T-helper 1 cell (primary cell): ENCODE measurements around the gene HDAC10.
A peak's percentile ranks its signal among the peaks of the same experiment; 100 is the strongest.
"Not testable (repeated sequence)": the region's sequence is repeated elsewhere in the genome, so short reads cannot be mapped to it uniquely, and the experiment has no call there.

Experiments
- DNase-seq, 5 donors: peaks; one replicate each; pipeline ENCODE4 v3.0.0-alpha.2; 2012 to 2020

Gene HDAC10

DNA sequence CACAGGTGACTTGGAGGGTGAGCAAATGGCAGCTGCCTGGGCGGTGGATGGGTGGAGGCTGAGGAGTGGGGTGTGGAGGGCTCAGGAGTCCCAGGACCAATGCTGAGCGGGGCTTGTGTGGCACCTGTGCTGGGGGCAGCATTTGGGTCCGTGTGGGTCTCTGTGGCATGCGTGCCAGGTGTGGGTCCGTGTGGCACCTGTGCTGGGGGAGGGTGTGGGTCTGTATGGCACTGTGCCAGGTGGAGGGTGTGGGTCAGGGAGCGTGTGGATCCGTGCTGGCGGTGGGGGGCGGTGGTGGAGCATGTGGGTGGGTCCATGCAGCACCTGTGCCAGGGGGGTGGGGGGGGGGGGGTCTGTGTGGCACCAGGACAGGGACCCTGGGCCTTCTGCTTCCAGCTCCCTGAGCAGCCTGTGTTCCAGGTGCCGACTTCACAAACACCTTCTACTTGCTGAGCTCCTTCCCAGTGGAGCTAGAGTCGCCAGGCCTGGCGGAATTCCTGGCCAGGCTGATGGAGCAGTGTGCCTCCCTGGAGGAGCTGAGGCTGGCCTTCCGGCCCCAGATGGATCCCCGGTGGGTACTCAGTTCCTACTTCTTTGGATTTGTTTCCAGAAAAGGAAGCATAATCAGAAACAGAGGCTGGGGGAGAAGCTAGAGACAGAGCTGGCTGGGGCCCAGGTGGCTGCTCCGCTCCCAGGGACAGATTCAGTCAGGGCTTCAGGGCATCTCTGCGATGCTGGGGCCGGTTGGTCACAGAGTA is 35.6 kb downstream of the HDAC10 start:
- DNase-seq = no peak

DNA sequence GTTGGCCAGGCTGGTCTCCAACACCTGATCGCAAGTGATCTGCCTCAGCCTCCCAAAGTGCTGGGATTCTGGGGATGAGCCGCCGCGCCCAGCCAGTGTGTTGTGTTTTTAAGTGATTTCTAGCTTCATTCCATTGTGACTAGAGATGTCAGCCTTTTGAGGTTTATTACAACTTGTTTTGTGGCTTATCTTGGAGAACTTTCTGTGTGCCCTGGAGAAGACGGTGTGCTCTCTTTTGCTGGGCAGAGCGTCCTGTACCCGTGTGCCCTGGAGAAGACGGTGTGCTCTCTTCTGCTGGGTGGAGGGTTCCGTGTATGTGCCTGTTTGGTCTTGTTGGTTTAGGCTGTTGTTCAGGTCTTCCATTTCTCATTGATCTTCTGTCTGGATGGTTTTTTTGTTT is 37.8 kb downstream of the HDAC10 start:
- no peak for DNase-seq

DNA sequence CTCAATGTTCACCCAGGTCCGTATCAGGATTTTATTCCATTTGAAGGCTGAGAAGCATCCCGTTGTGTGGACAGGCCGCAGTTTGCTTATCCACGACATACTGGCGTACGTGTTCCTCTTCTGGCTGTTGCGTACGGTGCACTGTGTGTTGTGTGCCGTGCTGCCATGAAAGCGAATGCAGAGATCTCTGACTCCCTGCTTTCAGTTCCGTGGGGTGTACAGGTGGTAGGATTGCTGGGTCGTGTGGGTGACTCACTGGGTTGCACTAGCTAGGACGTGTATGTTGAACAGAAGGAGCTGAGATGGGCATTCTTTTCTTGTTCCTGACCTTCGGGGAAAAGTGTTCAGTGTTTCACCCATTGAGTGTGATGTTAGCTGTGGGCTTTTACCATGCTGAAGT is 39.9 kb downstream of the HDAC10 start:
- no peak for DNase-seq

DNA sequence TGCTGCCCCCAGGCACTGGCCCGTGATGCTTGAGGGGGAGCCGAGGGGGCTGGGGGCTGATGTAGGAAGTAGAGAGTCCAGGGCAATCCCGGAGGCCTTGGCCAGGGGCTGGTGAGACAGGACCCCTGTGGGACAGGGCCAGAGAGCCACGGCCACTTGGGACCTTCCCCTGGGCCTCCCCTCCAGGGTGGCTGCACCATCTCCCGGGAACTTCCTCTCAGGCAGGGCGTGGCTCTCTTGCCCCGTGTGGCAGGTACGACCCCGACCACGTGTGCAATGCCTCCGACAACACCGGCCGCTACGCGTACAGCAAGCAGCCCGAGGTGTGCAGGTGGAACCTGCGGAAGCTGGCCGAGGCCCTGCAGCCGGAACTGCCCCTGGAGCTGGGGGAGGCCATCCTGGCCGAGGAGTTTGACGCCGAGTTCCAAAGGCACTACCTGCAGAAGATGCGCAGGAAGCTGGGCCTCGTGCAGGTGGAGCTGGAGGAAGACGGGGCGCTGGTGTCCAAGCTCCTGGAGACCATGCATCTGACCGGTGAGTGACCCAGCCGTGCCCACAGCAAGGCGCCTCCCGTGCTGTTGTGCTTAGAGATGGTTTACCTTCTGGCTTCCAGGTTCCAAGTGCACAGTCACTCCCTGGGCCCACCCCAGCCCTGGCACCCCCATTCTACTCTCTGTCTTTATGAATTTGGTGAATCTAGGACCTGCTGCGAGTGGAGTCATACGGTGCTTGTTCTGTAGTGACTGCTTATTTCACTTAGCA is 40.5 kb downstream of the HDAC10 start:
- DNase-seq = peak in 1 of 5 donors; percentile 1

DNA sequence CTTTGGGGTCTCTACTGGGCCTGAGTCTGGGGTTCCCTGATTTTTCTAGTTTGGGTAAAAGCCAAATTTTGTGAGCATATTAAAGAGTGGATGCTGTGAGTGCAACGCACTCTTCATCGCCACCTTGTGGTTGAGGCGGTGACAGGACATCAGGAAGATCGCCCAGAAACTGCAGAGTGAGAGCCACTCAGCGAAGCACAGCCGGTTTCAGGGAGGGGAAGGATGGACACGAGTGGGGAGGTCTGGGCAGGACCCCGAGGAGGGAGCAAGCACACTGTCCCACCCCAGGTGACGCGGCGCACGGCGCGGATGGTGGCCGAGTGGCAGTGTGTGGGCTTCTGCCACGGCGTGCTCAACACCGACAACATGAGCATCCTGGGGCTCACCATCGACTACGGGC is 41.2 kb downstream of the HDAC10 start:
- peak in 4 of 5 donors; percentile 59 to 70 (median 64) for DNase-seq

DNA sequence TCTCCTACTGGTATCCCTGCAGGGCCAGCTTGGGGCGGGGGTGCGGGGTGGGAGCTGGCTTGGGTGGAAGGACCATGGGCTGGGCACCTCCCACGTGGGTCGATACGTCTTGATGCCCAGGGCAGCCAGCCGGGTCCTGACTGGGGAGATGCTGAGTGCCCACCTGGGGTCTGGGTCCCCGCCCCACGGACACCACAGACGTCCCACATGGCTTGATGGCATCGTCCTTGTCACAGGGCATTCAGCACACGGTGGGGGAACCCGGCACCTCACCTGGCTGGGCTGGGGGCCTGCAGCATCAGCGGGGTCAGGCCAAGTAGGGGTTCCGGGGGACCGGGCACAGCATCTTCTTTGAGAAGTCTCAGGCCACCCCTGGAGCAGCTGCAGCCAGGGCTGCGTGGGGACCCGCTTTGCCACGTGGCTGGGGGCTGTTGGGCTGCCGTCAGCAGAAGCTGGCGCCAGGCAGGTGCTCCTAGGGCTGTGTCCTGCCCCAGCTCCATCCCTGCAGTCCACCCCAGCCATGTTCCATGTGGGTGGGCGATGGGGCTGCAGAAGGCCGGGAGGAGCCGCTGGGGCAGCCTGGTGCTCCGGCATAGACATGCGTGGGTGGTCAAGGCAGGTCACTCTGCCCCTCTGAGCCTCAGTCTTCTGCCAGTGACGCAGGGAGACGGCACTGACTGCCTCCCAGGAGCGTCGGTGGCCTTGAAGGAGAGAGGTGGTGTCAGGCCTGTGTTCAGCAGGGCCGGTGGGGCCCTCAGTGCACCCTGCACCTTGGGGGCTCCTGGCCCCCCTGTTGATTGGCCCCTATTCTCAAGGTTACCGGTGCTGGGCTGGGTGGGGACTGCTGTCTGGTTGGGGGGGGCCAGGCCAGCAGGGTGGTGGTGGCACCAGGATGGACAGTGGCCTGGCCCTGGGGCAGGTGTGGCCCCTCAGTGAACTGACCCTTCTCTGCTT is 41.8 kb downstream of the HDAC10 start:
- peak in 1 of 5 donors; percentile 2 for DNase-seq

DNA sequence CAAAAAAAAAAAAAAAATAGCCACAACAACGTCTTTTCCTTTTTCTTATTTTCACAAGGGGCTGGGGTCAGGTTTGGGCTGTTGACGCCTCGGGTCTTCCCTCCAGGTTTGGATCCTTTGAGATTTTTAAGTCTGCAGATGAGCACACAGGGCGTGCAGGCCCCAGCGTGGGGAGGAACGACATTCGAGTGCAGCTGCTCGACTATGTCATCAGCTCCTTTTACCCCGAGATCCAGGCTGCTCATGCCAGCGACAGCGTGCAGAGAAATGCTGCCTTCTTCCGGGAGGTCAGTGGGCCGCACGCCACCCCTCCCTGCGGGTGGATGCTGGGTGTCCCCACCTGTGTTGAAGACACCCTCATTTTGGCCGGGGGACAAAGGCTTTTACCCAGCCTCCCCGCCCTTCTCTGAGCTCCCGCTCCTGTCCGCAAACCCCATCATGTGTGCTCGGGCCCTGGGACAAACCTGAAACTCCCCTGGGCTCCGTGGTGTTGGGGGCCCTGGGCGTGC is 42.6 kb downstream of the HDAC10 start:
- DNase-seq = no peak

DNA sequence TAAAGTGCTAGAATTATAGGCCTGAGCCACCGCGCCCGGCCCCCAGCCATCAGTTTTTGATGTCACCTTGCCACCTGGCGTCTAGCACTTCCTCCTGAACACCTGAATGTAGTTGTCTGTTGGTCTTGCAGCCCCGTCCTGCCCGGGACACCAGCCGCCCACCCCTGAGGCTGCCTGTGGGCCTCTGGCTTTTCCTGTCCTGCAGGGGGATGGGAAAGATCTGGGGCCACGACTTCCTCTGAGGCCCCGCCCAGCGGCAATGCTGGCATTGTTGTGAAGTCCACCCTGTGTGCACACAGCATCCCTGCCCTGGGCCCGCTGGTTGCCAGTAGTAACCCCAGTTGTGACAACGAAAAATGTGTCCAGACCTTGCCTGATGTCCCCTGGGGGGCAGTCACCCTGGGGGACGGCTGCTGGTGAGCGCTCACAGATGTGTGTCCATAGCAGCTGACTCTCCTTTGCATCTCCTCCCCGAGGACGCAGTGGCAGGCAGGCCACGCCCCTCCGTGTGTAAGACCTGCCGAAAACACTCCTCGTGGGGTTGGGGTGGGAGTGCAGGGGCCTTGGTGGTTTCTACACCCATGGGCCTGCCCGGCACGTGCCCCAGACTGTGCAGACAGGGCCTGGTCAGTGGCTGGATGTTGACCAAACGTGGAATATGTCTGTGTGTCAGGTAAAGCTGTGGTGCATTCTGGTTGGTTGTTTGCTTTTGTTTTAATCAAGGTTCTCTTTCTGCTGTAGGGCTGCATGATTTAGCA is 43.5 kb downstream of the HDAC10 start:
- no peak for DNase-seq

DNA sequence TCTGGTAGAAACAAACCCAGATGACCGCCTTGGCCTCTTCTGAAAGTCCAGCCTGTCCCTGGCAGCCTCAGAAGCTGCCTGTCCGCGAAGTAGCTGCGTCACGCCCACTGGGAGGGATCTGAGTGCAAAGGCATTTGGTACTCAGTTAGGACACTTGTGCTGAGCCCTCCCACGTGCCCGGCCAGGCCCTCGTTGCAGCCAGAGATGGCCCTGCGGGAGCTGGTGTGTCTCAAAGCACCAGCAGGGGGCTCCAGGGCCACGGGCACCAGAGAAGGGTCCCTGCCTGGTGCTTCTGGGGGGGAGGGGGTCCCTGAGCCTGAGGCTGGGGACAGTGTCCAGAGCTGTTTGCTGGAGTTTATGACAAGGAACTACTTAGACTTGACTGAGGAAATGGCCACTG is 44.5 kb downstream of the HDAC10 start:
- DNase-seq = peak in 1 of 5 donors; percentile 1

DNA sequence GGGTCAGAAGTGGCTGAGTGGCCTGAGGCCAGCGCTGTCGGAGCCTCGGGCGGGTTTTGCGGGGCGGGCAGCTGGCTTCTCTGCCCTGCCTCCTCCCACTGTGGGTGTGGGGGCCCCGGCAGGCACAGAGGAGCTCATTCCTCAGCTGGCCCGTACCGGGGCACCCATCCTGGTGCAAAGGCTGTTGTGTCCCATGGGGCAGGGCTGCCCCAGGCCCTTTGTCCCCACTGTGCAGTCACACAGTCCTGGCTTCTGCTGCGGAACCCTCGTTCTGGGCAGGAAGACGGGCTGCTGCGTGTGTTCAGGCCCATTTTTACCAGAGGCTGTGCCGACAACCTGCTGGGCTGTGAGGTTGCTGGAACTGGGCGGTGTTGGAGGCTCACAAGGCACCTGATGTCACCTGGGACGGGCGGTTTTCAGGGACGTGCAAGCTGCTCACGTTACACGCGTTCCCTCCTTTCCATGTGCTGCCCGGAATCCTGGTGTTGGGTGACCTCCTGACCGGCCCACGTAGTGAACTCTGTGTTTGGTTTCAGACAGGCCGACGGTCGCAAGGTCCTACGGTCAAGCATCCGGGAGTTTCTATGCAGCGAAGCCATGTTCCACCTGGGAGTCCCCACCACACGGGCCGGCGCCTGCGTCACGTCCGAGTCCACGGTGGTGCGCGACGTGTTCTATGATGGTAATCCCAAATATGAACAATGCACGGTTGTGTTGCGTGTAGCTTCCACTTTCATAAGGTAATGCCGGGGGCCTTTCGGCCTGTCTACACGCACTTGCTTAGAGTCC is 45.1 kb downstream of the HDAC10 start:
- DNase-seq = no peak

DNA sequence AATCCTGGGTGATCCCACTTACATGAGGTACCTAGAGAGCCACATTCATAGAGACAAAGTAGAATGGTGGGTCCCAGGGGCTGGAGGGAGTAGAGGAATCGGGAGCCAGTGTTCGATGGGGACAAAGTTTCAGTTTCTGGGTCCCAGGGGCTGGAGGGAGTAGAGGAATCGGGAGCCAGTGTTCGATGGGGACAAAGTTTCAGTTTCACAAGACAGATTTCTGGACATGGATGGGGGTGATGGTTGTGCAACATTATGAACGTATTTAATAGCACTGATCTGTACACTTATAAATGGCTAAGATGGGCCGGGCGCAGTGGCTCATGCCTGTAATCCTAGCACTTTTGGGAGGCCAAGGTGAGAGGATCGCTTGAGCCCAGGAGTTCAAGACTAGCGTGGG is 46.1 kb downstream of the HDAC10 start:
- not testable (repeated sequence) for DNase-seq

DNA sequence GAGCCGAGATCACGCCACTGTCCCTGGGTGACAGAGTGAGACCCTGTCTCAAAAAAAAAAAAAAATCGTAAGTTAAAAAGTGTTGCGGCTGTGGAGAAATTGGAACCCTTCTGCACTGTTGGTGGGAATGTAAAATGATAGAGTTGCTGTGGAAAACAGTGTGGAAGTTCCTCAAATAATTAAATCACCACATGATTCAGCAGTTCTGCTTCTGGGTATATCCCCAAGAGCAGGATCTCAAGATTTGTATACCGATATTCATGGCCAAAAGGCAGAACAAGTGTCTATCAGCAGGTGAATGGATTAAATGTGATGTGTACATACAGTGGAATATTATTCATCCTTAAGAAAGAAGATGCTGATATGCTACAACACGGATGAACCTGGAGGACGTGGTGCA is 46.5 kb downstream of the HDAC10 start:
- no peak for DNase-seq

DNA sequence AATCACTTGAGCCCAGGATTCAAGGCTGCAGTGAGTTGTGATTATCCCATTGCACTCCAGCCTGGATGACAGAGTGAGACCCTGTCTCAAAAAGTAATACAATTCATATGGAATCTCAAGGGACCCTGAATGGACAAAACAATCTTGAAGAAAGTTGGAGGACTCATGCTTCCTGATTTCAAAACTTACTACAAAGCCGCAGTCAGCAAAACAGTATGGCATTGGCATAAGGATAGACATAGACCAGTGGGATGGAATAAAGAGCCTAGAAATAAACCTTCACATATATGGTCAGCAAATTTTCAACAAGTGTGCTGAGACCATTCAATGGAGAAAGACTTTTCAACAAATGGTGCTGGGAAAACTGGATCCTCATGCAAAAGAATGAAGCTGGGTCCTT is 47.8 kb downstream of the HDAC10 start:
- DNase-seq = no peak

DNA sequence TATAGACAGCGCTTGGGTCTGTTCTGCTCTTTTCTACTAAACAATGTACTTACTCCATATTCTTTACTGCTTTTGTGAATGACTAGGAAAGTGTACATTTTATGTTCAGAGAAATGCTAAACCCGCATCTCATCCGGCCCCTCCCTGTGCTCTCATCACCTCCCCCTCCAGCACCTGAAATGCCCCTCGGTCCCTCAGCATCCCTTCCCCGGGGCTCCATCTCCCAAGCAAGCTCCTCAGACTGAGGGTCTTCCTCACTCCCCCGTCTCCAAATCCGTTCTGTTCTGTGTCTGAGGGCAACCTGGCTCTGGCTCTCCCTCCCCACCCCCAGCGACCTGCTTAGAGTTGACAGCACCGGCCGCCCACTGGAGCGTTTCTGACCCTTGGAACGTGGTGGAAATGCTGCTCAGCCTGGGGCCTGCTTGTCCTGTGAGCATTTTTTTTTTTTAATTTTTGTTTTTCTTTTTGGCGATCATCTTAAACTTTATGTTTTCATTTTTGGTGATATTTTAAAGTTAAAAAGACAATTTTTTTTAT is 48.9 kb downstream of the HDAC10 start:
- DNase-seq = no peak

DNA sequence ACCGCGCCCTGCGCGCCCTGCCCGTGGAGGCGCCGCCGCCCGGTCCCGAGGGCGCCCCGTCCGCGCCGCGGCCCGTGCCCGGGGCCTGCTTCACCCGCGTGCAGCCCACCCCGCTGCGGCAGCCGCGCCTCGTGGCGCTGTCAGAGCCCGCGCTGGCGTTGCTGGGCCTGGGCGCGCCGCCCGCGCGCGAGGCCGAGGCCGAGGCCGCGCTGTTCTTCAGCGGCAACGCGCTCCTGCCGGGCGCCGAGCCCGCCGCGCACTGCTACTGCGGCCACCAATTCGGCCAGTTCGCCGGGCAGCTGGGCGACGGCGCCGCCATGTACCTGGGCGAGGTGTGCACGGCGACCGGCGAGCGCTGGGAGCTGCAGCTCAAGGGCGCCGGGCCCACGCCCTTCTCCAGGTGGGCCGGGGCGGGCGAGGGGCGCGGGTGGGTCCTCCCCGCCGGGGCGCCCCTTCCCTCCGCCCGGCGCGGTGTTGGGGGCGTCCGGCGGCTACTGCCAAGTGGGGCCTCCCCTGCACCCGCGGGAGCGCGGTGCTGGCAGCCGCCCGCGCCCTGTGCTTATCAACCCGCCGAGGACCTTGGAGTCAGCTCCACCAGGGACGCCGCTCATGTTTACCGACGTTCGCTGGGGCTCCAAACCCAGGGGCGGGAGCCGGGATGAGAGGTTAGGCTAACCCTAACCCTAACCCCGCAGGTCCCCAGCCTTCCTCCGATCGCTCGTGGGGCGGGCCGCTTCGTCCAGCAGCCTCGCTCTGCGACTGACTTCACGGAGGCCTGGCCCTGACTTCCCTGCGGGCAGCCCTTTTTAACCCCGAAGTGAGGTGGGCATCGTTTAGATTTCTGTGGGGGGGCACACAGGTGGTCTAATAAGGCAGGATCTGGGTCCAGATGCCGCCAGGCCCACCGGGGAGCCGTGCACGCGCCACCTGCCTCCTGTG is 49.6 kb downstream of the HDAC10 start:
- no peak for DNase-seq

DNA sequence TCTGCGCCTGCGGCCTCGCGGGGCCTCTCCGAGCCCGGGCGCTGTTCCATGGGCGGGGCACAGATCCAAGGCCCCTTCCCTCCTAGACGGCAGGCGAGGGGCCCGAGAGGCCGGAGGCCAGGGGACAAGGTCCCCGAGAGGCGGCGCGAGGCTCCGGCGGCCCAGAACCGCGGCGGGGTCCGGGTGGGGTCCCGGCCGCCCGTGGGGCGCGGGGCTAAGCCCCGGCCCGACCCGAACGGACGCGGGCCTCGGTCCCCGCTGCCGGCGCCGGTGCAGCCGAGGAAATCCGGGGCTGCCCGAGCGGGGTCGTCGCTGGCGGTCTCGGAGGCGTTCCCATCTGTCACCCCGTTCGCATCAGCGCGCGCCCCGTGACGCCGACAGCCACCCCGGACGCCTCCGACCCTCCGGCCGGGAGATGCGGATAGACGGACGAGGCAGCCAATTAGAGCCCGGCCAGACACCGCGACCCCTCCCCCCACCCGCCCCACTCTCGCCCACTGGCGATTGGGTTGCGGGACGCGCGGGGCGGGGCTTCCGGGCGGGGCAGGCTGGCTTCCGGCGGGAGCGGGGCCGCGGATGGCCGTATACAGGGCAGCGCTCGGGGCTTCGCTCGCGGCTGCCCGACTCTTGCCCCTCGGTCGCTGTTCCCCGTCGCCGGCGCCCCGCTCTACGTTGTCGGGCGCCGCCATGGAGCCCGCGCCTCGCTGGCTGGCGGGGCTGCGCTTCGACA is 50.4 kb downstream of the HDAC10 start, which contains the start of gene SELENOO:
SELENOO (plus strand) TSS at position 551 of the 730 bp plus-strand sequence; CDS start at position 577, 26 bp downstream.
- DNase-seq = peak; percentile 79 to 92 (median 85)

DNA sequence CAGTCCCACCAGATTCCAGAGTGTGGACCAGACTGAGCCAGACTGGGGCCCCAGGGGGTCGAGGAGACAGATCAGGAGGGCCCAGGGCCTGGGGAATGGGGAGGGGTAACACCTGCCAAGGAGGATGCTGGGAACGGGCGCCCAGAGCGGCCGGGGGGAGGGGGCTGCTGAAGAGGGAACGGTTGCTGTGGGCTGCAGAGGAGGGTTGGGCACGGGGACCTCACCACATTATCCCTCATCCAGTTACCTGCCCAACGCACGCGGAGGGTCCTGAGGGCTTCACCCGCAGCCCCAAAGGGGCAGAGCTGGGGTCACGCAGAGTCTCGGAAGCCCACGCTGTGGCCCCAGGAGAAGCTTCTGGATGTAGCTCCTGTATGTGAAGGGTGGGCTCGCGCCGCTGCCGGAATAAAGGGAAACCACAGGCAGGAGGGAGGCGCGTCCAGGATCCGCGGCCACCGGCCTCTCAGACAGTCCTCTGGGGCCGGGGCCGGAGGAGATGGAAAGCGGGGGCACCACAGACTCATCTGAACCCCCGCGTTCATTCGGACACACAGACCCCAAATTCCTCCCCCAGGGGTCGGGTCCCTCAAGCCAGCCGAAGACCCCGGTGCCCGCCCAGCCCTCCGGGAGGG is 51.1 kb downstream of the HDAC10 start:
- DNase-seq = no peak

DNA sequence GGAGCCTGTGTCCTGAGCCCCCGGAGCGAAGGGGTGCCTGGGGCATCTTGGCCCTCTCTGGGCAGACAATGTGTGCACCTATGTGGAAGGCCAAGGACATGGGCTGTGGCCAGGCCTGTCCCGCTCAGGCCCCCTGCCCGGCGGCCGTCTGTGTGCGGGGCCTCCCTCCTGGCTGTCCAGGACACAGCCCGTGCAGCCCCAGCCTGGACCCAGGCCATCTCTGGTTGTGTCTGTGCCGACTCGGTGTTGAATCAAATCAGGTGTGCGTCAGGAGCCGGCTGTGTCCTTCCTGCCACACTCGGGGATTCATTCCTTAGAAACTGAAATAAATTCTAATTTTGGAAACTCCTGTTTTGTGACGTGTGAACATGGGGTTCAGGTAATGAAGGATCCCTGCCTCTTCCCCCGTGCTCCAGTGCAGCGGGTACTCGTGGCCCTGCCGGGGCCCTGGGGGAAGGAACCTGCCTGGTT is 51.8 kb downstream of the HDAC10 start:
- DNase-seq = no peak
